Cardiac muscle cell (in vitro differentiated cells and primary cell): ENCODE results near the gene RBBP6. TPM values are rescaled to one million over a fixed set of nuclear protein-coding genes. Genes with fewer than 3 reads are reported as not detected.
"Not testable (repeated sequence)": the region's sequence is repeated elsewhere in the genome, so short reads cannot be mapped to it uniquely, and the experiment has no call there.

Experiments
- DNase-seq, 2 donors: peaks; one replicate each; pipeline versions ENCODE4 v3.0.0 to v3.0.0-alpha.2; 2010 to 2017; ENCODE audit warnings: low read depth in 1 of 2, low spot score in 1 of 2
- H3K27ac ChIP-seq: fragments of 200-600 bp; sonication (generic); 2 replicates; pipeline ENCODE4 v1.5.1; 2016
- H3K27me3 ChIP-seq: fragments of 200-600 bp; sonication (generic); 2 replicates; pipeline ENCODE4 v1.6.0; 2016; ENCODE audit warnings: control low read depth
- H3K36me3 ChIP-seq: fragments of 200-600 bp; sonication (generic); 2 replicates; pipeline ENCODE4 v1.5.1; 2016; ENCODE audit warnings: control low read depth
- H3K4me1 ChIP-seq: fragments of 200-600 bp; sonication (generic); 2 replicates; pipeline ENCODE4 v1.8.1; 2017; ENCODE audit warnings: low read depth, mild to moderate bottlenecking, mixed run types
- H3K4me3 ChIP-seq: fragments of 200-600 bp; sonication (generic); 2 replicates; pipeline ENCODE4 v1.5.1; 2016; ENCODE audit warnings: mild to moderate bottlenecking
- H3K9me3 ChIP-seq: fragments of 200-600 bp; sonication (generic); 2 replicates; pipeline ENCODE4 v1.5.1; 2017; ENCODE audit warnings: low read depth, mild to moderate bottlenecking, control low read depth
- CTCF ChIP-seq: IDR thresholded peaks from 2 replicates; pipeline ENCODE4 v1.5.1; 2012; ENCODE audit warnings: low read depth, mild to moderate bottlenecking, low read length
- polyA plus RNA-seq: library from polyadenylated mRNA; unstranded; fragments of >200 nt; fragmentation: Nextera tagmentation; extraction: Ambion mirVana; gene quantifications from 2 replicates; pipeline ENCODE4 v1.2.1, GENCODE V29; 2016
- total RNA-seq: library from RNA; depleted of rRNA; stranded (reverse); fragments of >200 nt; gene quantifications from 2 replicates; pipeline ENCODE4 v1.2.3, GENCODE V29; 2016

The RBBP6 gene
- total and polyA plus RNA-seq, 2 experiments from 2014 or later: 82.5 to 145 TPM

- no peak for TF ChIP-seq CTCF
- Histone ChIP-seq H3K36me3 (peaks cover 55% of the 10 kb centered on the region), H3K27me3 (no peaks in the 10 kb centered on the region), H3K4me1 (no peaks in the 10 kb centered on the region), H3K9me3 (no peaks in the 10 kb centered on the region), H3K27ac (no peak overlapping the region), H3K4me3 (no peak overlapping the region)
- DNase-seq: no peak
Observed at GRCh38 chr16:24571096-24571495, 31.7 kb downstream of the RBBP6 start.

GRCh38 chr16:24572069-24572468 is 32.7 kb downstream of the RBBP6 start:
- Histone ChIP-seq H3K27ac (no peak overlapping the region), H3K4me3 (no peak overlapping the region), H3K36me3 (peaks cover 45% of the 10 kb centered on the region), H3K27me3 (no peaks in the 10 kb centered on the region), H3K4me1 (no peaks in the 10 kb centered on the region), H3K9me3 (no peaks in the 10 kb centered on the region)
- TF ChIP-seq CTCF: no peak
- no peak for DNase-seq

GRCh38 chr16:24573141-24573540 is 33.8 kb downstream of the RBBP6 start:
- Histone ChIP-seq H3K27me3 (no peaks in the 10 kb centered on the region), H3K27ac (no peak overlapping the region), H3K4me3 (no peak overlapping the region), H3K36me3 (peaks cover 35% of the 10 kb centered on the region), H3K4me1 (no peaks in the 10 kb centered on the region), H3K9me3 (no peaks in the 10 kb centered on the region)
- no peak for DNase-seq
- TF ChIP-seq CTCF: no peak

GRCh38 chr16:24574515-24575485 is 35.4 kb downstream of the RBBP6 start:
- not testable (repeated sequence) for H3K27ac ChIP-seq, H3K9me3 ChIP-seq, H3K27me3 ChIP-seq, H3K4me1 ChIP-seq, DNase-seq, H3K4me3 ChIP-seq
- H3K36me3 ChIP-seq: peaks cover 22% of the 10 kb centered on the region

GRCh38 chr16:24575791-24576190 is 36.4 kb downstream of the RBBP6 start:
- DNase-seq, H3K4me3 ChIP-seq, H3K27me3 ChIP-seq, H3K4me1 ChIP-seq, H3K27ac ChIP-seq, H3K9me3 ChIP-seq: not testable (repeated sequence)
- H3K36me3 ChIP-seq: peaks cover 17% of the 10 kb centered on the region

GRCh38 chr16:24577167-24577566 is 37.8 kb downstream of the RBBP6 start:
- DNase-seq: peak in 1 of 2 donors; percentile 51
- H3K4me3 ChIP-seq: no peak overlapping the region
- peaks cover 4% of the 10 kb centered on the region for H3K4me1 ChIP-seq
- H3K36me3 ChIP-seq: peaks cover 4% of the 10 kb centered on the region
- H3K27me3 ChIP-seq: no peaks in the 10 kb centered on the region
- no peak overlapping the region for H3K27ac ChIP-seq
- TF ChIP-seq CTCF: no peak
- H3K9me3 ChIP-seq: no peaks in the 10 kb centered on the region
